ENCODE measurements around the gene PHF11.
"Not testable (repeated sequence)": the region's sequence is repeated elsewhere in the genome, so short reads cannot be mapped to it uniquely, and the experiment has no call there.

The PHF11 gene

GRCh38 chr13:49466292-49466838, 29.4 kb upstream of the PHF11 start:
- H3K36me3 ChIP-seq (ENCODE audit: insufficient read depth, low read length), result peaks cover 6% of the 10 kb centered on the region; the same call in 1 of the 2 replicates

GRCh38 chr13:49472186-49472585, 23.6 kb upstream of the PHF11 start:
- Histone ChIP-seq H3K9ac (ENCODE audit: low read depth, low read length) (no peak overlapping the region), H3K36me3 (ENCODE audit: insufficient read depth, low read length) (no peaks in the 10 kb centered on the region), H3K4me1 (ENCODE audit: insufficient read depth, low read length) (no peaks in the 10 kb centered on the region), H3K9me3 (ENCODE audit: control insufficient read depth, insufficient read depth, low read length) (no peaks in the 10 kb centered on the region)

More at GRCh38 chr13:49466292-49466838, 29.4 kb upstream of the PHF11 start:
- Histone ChIP-seq H3K9ac (ENCODE audit: low read depth, low read length) (no peak overlapping the region), H3K4me1 (ENCODE audit: insufficient read depth, low read length) (no peaks in the 10 kb centered on the region), H3K9me3 (ENCODE audit: control insufficient read depth, insufficient read depth, low read length) (peaks cover 15% of the 10 kb centered on the region)

- Histone ChIP-seq H3K9me3 (ENCODE audit: control insufficient read depth, insufficient read depth, low read length) (no peaks in the 10 kb centered on the region), H3K4me1 (ENCODE audit: insufficient read depth, low read length) (no peaks in the 10 kb centered on the region), H3K9ac (ENCODE audit: low read depth, low read length) (no peak overlapping the region), H3K36me3 (ENCODE audit: insufficient read depth, low read length) (no peaks in the 10 kb centered on the region)
These were observed 19.2 kb upstream of the PHF11 start for GRCh38 chr13:49476529-49476928.

DNA sequence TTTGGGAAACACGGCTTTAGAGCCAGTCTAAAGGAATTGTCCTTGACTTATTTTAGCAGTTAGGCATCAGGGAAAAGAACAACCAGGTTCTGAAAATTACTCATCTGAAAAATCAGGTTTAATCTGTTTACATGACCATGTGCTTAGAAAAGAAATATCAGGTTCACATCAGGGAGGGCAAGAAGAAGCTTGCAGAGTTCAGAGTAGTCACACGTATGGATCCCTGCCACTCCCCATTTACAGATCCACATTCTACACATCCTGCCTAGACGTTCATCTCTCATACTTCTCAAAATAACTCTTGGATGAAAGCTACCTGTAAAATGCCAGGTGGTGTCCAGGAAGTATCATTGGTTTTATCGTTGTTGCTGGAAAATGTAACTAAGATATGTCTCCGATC, 14.0 kb upstream of the PHF11 start:
- no peaks in the 10 kb centered on the region for H3K4me1 ChIP-seq (ENCODE audit: insufficient read depth, low read length)
- no peak overlapping the region for H3K9ac ChIP-seq (ENCODE audit: low read depth, low read length)
- no peaks in the 10 kb centered on the region for H3K9me3 ChIP-seq (ENCODE audit: control insufficient read depth, insufficient read depth, low read length)
- peaks cover 5% of the 10 kb centered on the region; the same call in 1 of the 2 replicates for H3K36me3 ChIP-seq (ENCODE audit: insufficient read depth, low read length)

GRCh38 chr13:49488563-49488962, 7.2 kb upstream of the PHF11 start:
- Histone ChIP-seq H3K36me3 (ENCODE audit: insufficient read depth, low read length) (peaks cover 5% of the 10 kb centered on the region; the same call in 1 of the 2 replicates), H3K9ac (ENCODE audit: low read depth, low read length) (no peak overlapping the region), H3K4me1 (ENCODE audit: insufficient read depth, low read length) (no peaks in the 10 kb centered on the region), H3K9me3 (ENCODE audit: control insufficient read depth, insufficient read depth, low read length) (no peaks in the 10 kb centered on the region)

GRCh38 chr13:49494645-49495044, 1.1 kb upstream of the PHF11 start:
- no peaks in the 10 kb centered on the region for H3K9me3 ChIP-seq (ENCODE audit: control insufficient read depth, insufficient read depth, low read length)
- H3K4me1 ChIP-seq (ENCODE audit: insufficient read depth, low read length), result no peaks in the 10 kb centered on the region
- H3K36me3 ChIP-seq (ENCODE audit: insufficient read depth, low read length), result no peaks in the 10 kb centered on the region
- H3K9ac ChIP-seq (ENCODE audit: low read depth, low read length), result peak overlapping the region; percentile 86; the same call in 1 of the 2 replicates

DNA sequence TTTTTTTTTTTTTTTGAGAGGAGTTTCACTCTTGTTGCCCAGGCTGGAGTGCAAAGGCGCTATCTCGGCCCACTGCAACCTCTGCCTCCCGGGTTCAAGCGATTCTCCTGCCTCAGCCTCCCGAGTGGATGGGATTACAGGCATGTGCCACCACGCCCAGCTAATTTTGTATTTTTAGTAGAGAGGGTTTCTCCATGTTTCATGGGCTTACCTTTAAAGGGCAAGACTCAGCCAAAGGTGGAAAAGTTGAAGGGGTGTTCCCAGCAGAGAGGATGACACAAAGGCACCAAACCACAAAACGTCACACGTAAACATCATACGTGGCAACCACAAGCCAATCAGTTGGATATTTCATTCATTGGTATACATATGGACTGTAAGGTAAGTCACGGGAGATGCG, 1.1 kb downstream of the PHF11 start:
- not testable (repeated sequence) for H3K9ac ChIP-seq (ENCODE audit: low read depth, low read length); H3K9me3 ChIP-seq (ENCODE audit: control insufficient read depth, insufficient read depth, low read length); H3K4me1 ChIP-seq (ENCODE audit: insufficient read depth, low read length); H3K36me3 ChIP-seq (ENCODE audit: insufficient read depth, low read length)

DNA sequence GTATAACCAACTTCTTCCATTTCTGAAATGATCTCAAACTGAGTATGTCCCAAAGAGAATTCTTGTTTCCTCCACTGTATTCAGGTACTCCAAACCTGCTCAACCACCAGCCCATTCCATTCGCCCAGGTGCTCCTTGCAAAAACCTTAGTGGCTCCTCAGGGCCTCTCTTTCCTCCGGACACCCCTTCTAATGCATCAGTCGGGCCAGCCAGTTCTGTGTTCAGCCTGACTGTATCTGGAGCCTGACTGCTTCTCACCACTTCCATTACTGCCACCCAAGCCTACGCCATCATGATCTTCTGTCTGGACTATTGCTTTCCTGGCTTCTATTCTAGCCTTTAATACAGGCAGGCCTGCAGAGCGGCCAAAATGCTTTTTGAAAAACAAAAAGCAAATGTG, 1.5 kb downstream of the PHF11 start:
- Histone ChIP-seq H3K9ac (ENCODE audit: low read depth, low read length) (no peak overlapping the region), H3K36me3 (ENCODE audit: insufficient read depth, low read length) (no peaks in the 10 kb centered on the region), H3K9me3 (ENCODE audit: control insufficient read depth, insufficient read depth, low read length) (no peaks in the 10 kb centered on the region), H3K4me1 (ENCODE audit: insufficient read depth, low read length) (no peaks in the 10 kb centered on the region)

DNA sequence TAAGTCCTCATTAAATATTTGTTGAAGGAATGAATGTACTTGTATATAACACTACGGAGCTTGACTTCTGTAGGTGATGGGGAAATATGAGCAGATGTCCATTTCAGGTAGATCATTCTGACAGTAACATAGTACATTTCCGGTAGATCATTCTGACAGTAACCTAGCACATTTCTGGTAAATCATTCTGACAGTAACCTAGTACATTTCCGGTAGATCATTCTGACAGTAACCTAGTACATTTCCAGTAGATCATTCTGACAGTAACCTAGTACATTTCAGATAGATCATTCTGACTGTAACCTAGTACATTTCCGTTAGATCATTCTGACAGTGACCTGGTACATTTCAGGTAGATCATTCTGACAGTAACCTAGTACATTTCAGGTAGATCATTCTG, 2.5 kb downstream of the PHF11 start:
- Histone ChIP-seq H3K4me1 (ENCODE audit: insufficient read depth, low read length) (no peaks in the 10 kb centered on the region), H3K9ac (ENCODE audit: low read depth, low read length) (no peak overlapping the region), H3K36me3 (ENCODE audit: insufficient read depth, low read length) (no peaks in the 10 kb centered on the region), H3K9me3 (ENCODE audit: control insufficient read depth, insufficient read depth, low read length) (no peaks in the 10 kb centered on the region)

GRCh38 chr13:49499889-49500660, 4.3 kb downstream of the PHF11 start:
- Histone ChIP-seq H3K9me3 (ENCODE audit: control insufficient read depth, insufficient read depth, low read length) (no peaks in the 10 kb centered on the region), H3K9ac (ENCODE audit: low read depth, low read length) (no peak overlapping the region), H3K36me3 (ENCODE audit: insufficient read depth, low read length) (no peaks in the 10 kb centered on the region), H3K4me1 (ENCODE audit: insufficient read depth, low read length) (no peaks in the 10 kb centered on the region)

- H3K9ac ChIP-seq (ENCODE audit: low read depth, low read length), result no peak overlapping the region
- no peaks in the 10 kb centered on the region for H3K4me1 ChIP-seq (ENCODE audit: insufficient read depth, low read length)
- no peaks in the 10 kb centered on the region for H3K9me3 ChIP-seq (ENCODE audit: control insufficient read depth, insufficient read depth, low read length)
- no peaks in the 10 kb centered on the region for H3K36me3 ChIP-seq (ENCODE audit: insufficient read depth, low read length)
These were observed 7.2 kb downstream of the PHF11 start for GRCh38 chr13:49502954-49503353.

DNA sequence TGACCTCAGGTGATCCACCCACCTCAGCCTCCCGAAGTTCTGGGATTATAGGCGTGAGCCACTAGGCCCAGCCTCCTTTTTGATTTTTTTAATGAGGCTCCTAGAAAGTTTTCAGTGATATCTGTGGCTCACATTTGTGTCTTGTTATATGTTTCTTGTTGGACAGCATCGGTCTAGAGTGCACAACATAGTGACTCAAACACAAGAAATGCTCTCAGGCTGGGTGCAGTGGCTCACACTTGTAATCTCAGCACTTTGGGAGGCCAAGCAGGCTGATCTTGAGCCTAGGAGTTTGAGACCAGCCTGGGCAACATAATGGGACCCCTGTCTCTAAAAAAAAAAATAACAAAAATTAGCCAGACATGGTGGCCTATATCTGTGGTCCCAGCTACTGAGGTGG, 8.2 kb downstream of the PHF11 start:
- H3K4me1 ChIP-seq (ENCODE audit: insufficient read depth, low read length), result no peaks in the 10 kb centered on the region
- no peak overlapping the region for H3K9ac ChIP-seq (ENCODE audit: low read depth, low read length)
- H3K9me3 ChIP-seq (ENCODE audit: control insufficient read depth, insufficient read depth, low read length), result no peaks in the 10 kb centered on the region
- no peaks in the 10 kb centered on the region for H3K36me3 ChIP-seq (ENCODE audit: insufficient read depth, low read length)

DNA sequence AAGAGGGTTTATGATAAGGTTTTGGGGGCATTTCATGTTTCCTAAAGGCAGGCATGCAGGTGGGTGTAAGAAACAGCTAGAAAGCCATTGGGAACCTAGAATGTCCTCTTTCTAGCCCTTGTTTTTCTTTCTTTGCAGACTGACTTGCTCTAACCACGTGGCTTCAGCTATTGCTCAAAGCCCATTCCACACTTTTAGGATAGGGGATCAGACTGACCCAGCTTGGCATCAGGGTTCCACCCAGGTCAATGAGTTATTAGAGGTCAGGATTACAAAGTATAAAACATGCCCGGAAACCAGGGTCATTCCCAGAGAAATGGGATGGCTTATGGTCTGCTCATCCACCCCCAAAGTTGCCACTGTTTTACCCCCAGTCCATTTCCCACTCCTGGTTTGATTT, 16.8 kb downstream of the PHF11 start:
- H3K9ac ChIP-seq (ENCODE audit: low read depth, low read length), result no peak overlapping the region
- H3K4me1 ChIP-seq (ENCODE audit: insufficient read depth, low read length), result no peaks in the 10 kb centered on the region
- H3K36me3 ChIP-seq (ENCODE audit: insufficient read depth, low read length), result no peaks in the 10 kb centered on the region
- H3K9me3 ChIP-seq (ENCODE audit: control insufficient read depth, insufficient read depth, low read length), result no peaks in the 10 kb centered on the region

DNA sequence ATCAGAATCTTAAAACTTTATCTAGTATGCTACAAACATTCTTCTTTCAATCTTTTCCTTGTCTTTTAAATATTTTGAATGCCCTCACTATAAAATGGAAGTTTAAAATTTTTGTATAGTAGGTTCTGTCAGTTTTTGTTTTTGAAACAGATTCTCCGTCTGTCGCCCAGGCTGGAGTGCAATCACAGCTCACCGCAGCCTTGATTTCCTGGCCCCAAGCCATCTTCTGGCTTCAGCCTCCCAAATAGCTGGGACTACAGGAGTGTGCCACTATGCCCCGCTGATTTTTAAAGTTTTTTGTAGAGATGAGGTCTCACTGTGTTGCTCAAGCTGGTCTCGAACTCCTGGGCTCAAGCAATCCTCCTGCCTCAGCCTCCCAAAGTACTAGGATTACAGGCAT, 20.7 kb downstream of the PHF11 start:
- Histone ChIP-seq H3K9me3 (ENCODE audit: control insufficient read depth, insufficient read depth, low read length) (no peaks in the 10 kb centered on the region), H3K36me3 (ENCODE audit: insufficient read depth, low read length) (no peaks in the 10 kb centered on the region), H3K9ac (ENCODE audit: low read depth, low read length) (no peak overlapping the region), H3K4me1 (ENCODE audit: insufficient read depth, low read length) (no peaks in the 10 kb centered on the region)

GRCh38 chr13:49517461-49517860, 21.7 kb downstream of the PHF11 start:
- Histone ChIP-seq H3K4me1 (ENCODE audit: insufficient read depth, low read length) (no peaks in the 10 kb centered on the region), H3K36me3 (ENCODE audit: insufficient read depth, low read length) (no peaks in the 10 kb centered on the region), H3K9me3 (ENCODE audit: control insufficient read depth, insufficient read depth, low read length) (no peaks in the 10 kb centered on the region), H3K9ac (ENCODE audit: low read depth, low read length) (no peak overlapping the region)

Data from ES-I3 (cell line).